Kidney epithelial cell (primary cell): ENCODE measurements around the gene NTM. TPM values are rescaled to one million over a fixed set of nuclear protein-coding genes. Genes with fewer than 3 reads are reported as not detected.

Source experiments
- DNase-seq: peaks from one replicate; pipeline ENCODE4 v3.0.0-alpha.2; 2010; ENCODE audit warnings: low read depth
- H3K27me3 ChIP-seq: 2 replicates; pipeline ENCODE4 v1.6.0; 2011; ENCODE audit warnings: low read length; ENCODE audit not compliant: control insufficient read depth, insufficient read depth
- H3K36me3 ChIP-seq: 2 replicates; pipeline ENCODE4 v1.5.1; 2011; ENCODE audit warnings: low read length; ENCODE audit not compliant: control insufficient read depth, insufficient read depth
- H3K4me3 ChIP-seq: 2 replicates; pipeline ENCODE4 v1.5.1; 2011; ENCODE audit warnings: low read depth, mild to moderate bottlenecking, control low read depth, low read length
- CTCF ChIP-seq: IDR thresholded peaks from 2 replicates; pipeline ENCODE4 v1.5.1; 2011; ENCODE audit warnings: mild to moderate bottlenecking, moderate library complexity, low read length, control low read depth, inconsistent platforms; ENCODE audit not compliant: insufficient read depth, poor library complexity, severe bottlenecking
- total RNA-seq: library from RNA; depleted of rRNA; stranded (reverse); fragments of >200 nt; gene quantifications from 2 replicates; pipeline ENCODE4 v1.2.3, GENCODE V29; 2015

The NTM gene
- total RNA-seq, 1 donor from 2014 or later: 111 TPM

- no peak for TF ChIP-seq CTCF
- DNase-seq: no peak
- Histone ChIP-seq H3K36me3 (no peaks in the 10 kb centered on the region), H3K27me3 (no peaks in the 10 kb centered on the region), H3K4me3 (no peak overlapping the region)
These were observed 173.1 kb downstream of the NTM start for GRCh38 chr11:131543389-131544025.

- no peaks in the 10 kb centered on the region for H3K36me3 ChIP-seq
- H3K4me3 ChIP-seq: no peak overlapping the region
- no peak for TF ChIP-seq CTCF
- H3K27me3 ChIP-seq: no peaks in the 10 kb centered on the region
- DNase-seq: no peak
These were observed 174.2 kb downstream of the NTM start for GRCh38 chr11:131544591-131544990.

- Histone ChIP-seq H3K27me3 (no peaks in the 10 kb centered on the region), H3K4me3 (no peak overlapping the region), H3K36me3 (no peaks in the 10 kb centered on the region)
- no peak for DNase-seq
- no peak for TF ChIP-seq CTCF
These were observed 175.9 kb downstream of the NTM start for GRCh38 chr11:131546218-131546895.

GRCh38 chr11:131549099-131549498, 178.7 kb downstream of the NTM start:
- Histone ChIP-seq H3K36me3 (no peaks in the 10 kb centered on the region), H3K4me3 (no peak overlapping the region), H3K27me3 (no peaks in the 10 kb centered on the region)
- DNase-seq: no peak
- no peak for TF ChIP-seq CTCF

GRCh38 chr11:131549770-131550169, 179.4 kb downstream of the NTM start:
- no peaks in the 10 kb centered on the region for H3K36me3 ChIP-seq
- H3K4me3 ChIP-seq: no peak overlapping the region
- no peak for DNase-seq
- no peaks in the 10 kb centered on the region for H3K27me3 ChIP-seq
- no peak for TF ChIP-seq CTCF

- TF ChIP-seq CTCF: no peak
- H3K36me3 ChIP-seq: no peaks in the 10 kb centered on the region
- DNase-seq: no peak
- no peaks in the 10 kb centered on the region for H3K27me3 ChIP-seq
- no peak overlapping the region for H3K4me3 ChIP-seq
These were observed 189.9 kb downstream of the NTM start for GRCh38 chr11:131560287-131560686.
